MM.1S (cell line): ENCODE results near the gene P3H2.

Source experiments
- CTCF ChIP-seq: fragments of 300-600 bp; sonication (generic); IDR thresholded peaks from 2 replicates; pipeline ENCODE4 v1.5.1; 2016; ENCODE audit warnings: antibody characterized with exemption, low read length, mixed read lengths
- EZH2 ChIP-seq: fragments of 300-600 bp; sonication (generic); optimal IDR thresholded peaks from 2 replicates; pipeline ENCODE3; 2017; ENCODE audit warnings: low read depth, mild to moderate bottlenecking, antibody characterized with exemption, low read length, mixed read lengths
- EZH2phosphoT487 ChIP-seq: fragments of 300-600 bp; sonication (generic); IDR thresholded peaks from 2 replicates; pipeline ENCODE4 v1.6.1; 2018; ENCODE audit warnings: antibody characterized with exemption, low read length

GRCh38 chr3:190019844-190020243, 100.9 kb downstream of the P3H2 start:
- TF ChIP-seq CTCF = no peak
- no peak for TF ChIP-seq EZH2
- no peak for TF ChIP-seq EZH2phosphoT487
